Neural cell (in vitro differentiated cells): ENCODE results near the gene CEACAM6. TPM values are rescaled to one million over a fixed set of nuclear protein-coding genes. Genes with fewer than 3 reads are reported as not detected.

Experiments
- H2AFZ ChIP-seq: fragments of 200-600, 300-800 bp; sonication (generic), shearing (Covaris generic); 2 replicates; pipeline ENCODE4 v1.6.0; 2014; ENCODE audit warnings: low read depth, mild to moderate bottlenecking, antibody characterized with exemption, low read length, moderate library complexity
- H3F3A ChIP-seq: fragments of 200-600 bp; shearing (Covaris generic); 2 replicates; pipeline ENCODE4 v1.6.1; 2016; ENCODE audit warnings: mild to moderate bottlenecking, moderate library complexity, mixed read lengths, antibody characterized with exemption, low read length; ENCODE audit not compliant: insufficient read depth, poor library complexity, severe bottlenecking
- H3K27ac ChIP-seq: fragments of 200-600, 300-800 bp; sonication (generic), shearing (Covaris generic); 2 replicates; pipeline ENCODE4 v1.5.1; 2014; ENCODE audit warnings: mild to moderate bottlenecking, low read length, moderate library complexity
- H3K27me3 ChIP-seq: fragments of 300-800, 200-600 bp; sonication (generic), shearing (Covaris generic); 2 replicates; pipeline ENCODE4 v1.6.0; 2014; ENCODE audit warnings: mild to moderate bottlenecking, low read depth, low read length, moderate library complexity; ENCODE audit not compliant: insufficient read depth
- H3K36me3 ChIP-seq: fragments of 300-800, 200-600 bp; sonication (generic), shearing (Covaris generic); 2 replicates; pipeline ENCODE4 v1.5.1; 2014; ENCODE audit warnings: mild to moderate bottlenecking, antibody characterized with exemption, low read length, moderate library complexity; ENCODE audit not compliant: insufficient read depth
- H3K4me2 ChIP-seq: fragments of 300-800, 200-600 bp; sonication (generic), shearing (Covaris generic); 2 replicates; pipeline ENCODE4 v1.6.0; 2014; ENCODE audit warnings: mild to moderate bottlenecking, low read length
- H3K4me3 ChIP-seq: fragments of 300-800, 200-600 bp; sonication (generic), shearing (Covaris generic); 2 replicates; pipeline ENCODE4 v1.5.1; 2014; ENCODE audit warnings: mild to moderate bottlenecking, low read length, moderate library complexity
- H3K79me2 ChIP-seq: fragments of 200-600 bp; shearing (Covaris generic); replicated peaks from 2 replicates; pipeline ENCODE4 v1.6.0; 2014; ENCODE audit warnings: mild to moderate bottlenecking, low read length, moderate library complexity; ENCODE audit not compliant: insufficient read depth
- H3K9ac ChIP-seq: fragments of 300-800, 200-600 bp; sonication (generic), shearing (Covaris generic); 2 replicates; pipeline ENCODE4 v1.6.1; 2016; ENCODE audit warnings: mild to moderate bottlenecking, low read length, mixed read lengths
- H3K9me2 ChIP-seq: fragments of 200-600 bp; shearing (Covaris generic); 2 replicates; pipeline ENCODE4 v1.6.1; 2016; ENCODE audit warnings: mild to moderate bottlenecking, low read length, mixed read lengths; ENCODE audit not compliant: insufficient read depth
- H3K9me3 ChIP-seq: fragments of 200-600, 300-800 bp; sonication (generic), shearing (Covaris generic); 2 replicates; pipeline ENCODE4 v1.6.1; 2016; ENCODE audit warnings: mild to moderate bottlenecking, mixed run types, low read length, moderate library complexity, mixed read lengths
- H4K20me1 ChIP-seq: fragments of 200-600 bp; shearing (Covaris generic); 2 replicates; pipeline ENCODE4 v1.6.1; 2016; ENCODE audit warnings: mild to moderate bottlenecking, mixed run types; ENCODE audit not compliant: insufficient read depth
- CTCF ChIP-seq: fragments of 450-650 bp; IDR thresholded peaks from 2 replicates; pipeline ENCODE4 v1.5.1; 2014; ENCODE audit warnings: antibody characterized with exemption, mild to moderate bottlenecking, moderate library complexity; ENCODE audit not compliant: poor library complexity, severe bottlenecking
- EP300 ChIP-seq: fragments of 450-650 bp; conservative IDR thresholded peaks from 2 replicates; pipeline ENCODE4 v1.6.1; 2014; ENCODE audit warnings: antibody characterized with exemption, mild to moderate bottlenecking, moderate library complexity; ENCODE audit not compliant: poor library complexity, severe bottlenecking
- EZH2 ChIP-seq: fragments of 200-600, 300-800 bp; shearing (Covaris generic), sonication (generic); IDR thresholded peaks from 2 replicates; pipeline ENCODE4 v1.6.1; 2014; ENCODE audit warnings: antibody characterized with exemption, low read length, borderline replicate concordance, mild to moderate bottlenecking; ENCODE audit not compliant: insufficient read depth, poor library complexity, severe bottlenecking
- MXI1 ChIP-seq: fragments of 450-650 bp; conservative IDR thresholded peaks from 2 replicates; pipeline ENCODE4 v1.6.1; 2014; ENCODE audit warnings: antibody characterized with exemption, mild to moderate bottlenecking; ENCODE audit not compliant: poor library complexity, severe bottlenecking
- POLR2AphosphoS5 ChIP-seq: IDR thresholded peaks from 2 replicates; pipeline ENCODE4 v1.6.1; 2012
- RAD21 ChIP-seq: fragments of 450-650 bp; conservative IDR thresholded peaks from 2 replicates; pipeline ENCODE4 v1.6.1; 2014; ENCODE audit warnings: antibody characterized with exemption, mild to moderate bottlenecking, moderate library complexity
- REST ChIP-seq: IDR thresholded peaks from 2 replicates; pipeline ENCODE4 v1.6.1; 2012; ENCODE audit warnings: borderline replicate concordance
- SMC3 ChIP-seq: fragments of 450-650 bp; conservative IDR thresholded peaks from 2 replicates; pipeline ENCODE4 v1.6.1; 2014; ENCODE audit warnings: antibody characterized with exemption, mild to moderate bottlenecking, moderate library complexity; ENCODE audit not compliant: poor library complexity
- TAF1 ChIP-seq: IDR thresholded peaks from 2 replicates; pipeline ENCODE4 v1.6.1; 2012; ENCODE audit warnings: low read depth
- polyA plus RNA-seq: library from polyadenylated mRNA; depleted of rRNA; stranded (reverse); fragments of >200 nt; gene quantifications from 2 replicates; pipeline ENCODE4 v1.2.3, GENCODE V29; 2014

The CEACAM6 gene
- polyA plus RNA-seq, 1 donor from 2014 or later = not detected

GRCh38 chr19:41801792-41802211 is 46.5 kb downstream of the CEACAM6 start:
- Histone ChIP-seq H3K36me3 (no peaks in the 10 kb centered on the region), H3K4me2 (no peak overlapping the region), H3K79me2 (no peaks in the 10 kb centered on the region), H3K9me2 (no peaks in the 10 kb centered on the region), H3K9ac (no peak overlapping the region), H3K4me3 (no peak overlapping the region), H3K27ac (no peak overlapping the region), H3K27me3 (no peaks in the 10 kb centered on the region), H2AFZ (no peak overlapping the region), H4K20me1 (no peaks in the 10 kb centered on the region), H3F3A (no peaks in the 10 kb centered on the region), H3K9me3 (no peaks in the 10 kb centered on the region)
- TF ChIP-seq SMC3 (no peak), MXI1 (no peak)

- H3K4me2 ChIP-seq = no peak overlapping the region
- H4K20me1 ChIP-seq = no peaks in the 10 kb centered on the region
- no peaks in the 10 kb centered on the region for H3K9me3 ChIP-seq
- no peak overlapping the region for H3K4me3 ChIP-seq
- no peak overlapping the region for H3K9ac ChIP-seq
- H3F3A ChIP-seq = no peaks in the 10 kb centered on the region
- no peaks in the 10 kb centered on the region for H3K9me2 ChIP-seq
- no peaks in the 10 kb centered on the region for H3K36me3 ChIP-seq
- no peak overlapping the region for H2AFZ ChIP-seq
- no peak overlapping the region for H3K27ac ChIP-seq
- H3K79me2 ChIP-seq = no peaks in the 10 kb centered on the region
- H3K27me3 ChIP-seq = no peaks in the 10 kb centered on the region
- TF ChIP-seq SMC3 (no peak), EP300 (no peak), POLR2AphosphoS5 (no peak), CTCF (no peak), RAD21 (no peak), TAF1 (no peak), REST (no peak), MXI1 (no peak), EZH2 (no peak)
These were observed 47.4 kb downstream of the CEACAM6 start for GRCh38 chr19:41802770-41803169.

DNA sequence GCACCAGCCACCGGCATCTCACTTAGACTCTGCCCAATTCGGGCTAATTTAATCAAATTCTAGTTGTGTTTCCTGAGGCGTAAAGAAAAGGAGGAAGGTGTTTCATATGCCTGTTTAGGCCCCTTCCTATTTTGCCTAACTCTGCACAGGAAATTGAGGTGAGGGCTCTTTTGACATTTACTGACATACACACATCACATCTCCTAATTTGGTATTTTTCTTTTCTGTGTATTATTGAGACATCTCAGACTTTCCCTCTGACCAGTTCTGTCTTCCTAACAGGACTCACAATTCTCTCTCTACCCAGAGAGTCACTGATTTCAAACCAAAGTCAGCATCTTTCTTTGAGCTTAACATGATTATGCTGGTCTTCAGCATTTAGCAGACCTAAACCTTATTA is 49.0 kb downstream of the CEACAM6 start:
- Histone ChIP-seq H3K27me3 (no peaks in the 10 kb centered on the region), H4K20me1 (no peaks in the 10 kb centered on the region), H3K9me3 (no peaks in the 10 kb centered on the region), H3K9me2 (no peaks in the 10 kb centered on the region), H3K36me3 (no peaks in the 10 kb centered on the region), H3K4me2 (no peak overlapping the region), H3K9ac (no peak overlapping the region), H3F3A (no peaks in the 10 kb centered on the region), H2AFZ (no peak overlapping the region), H3K4me3 (no peak overlapping the region), H3K27ac (no peak overlapping the region), H3K79me2 (no peaks in the 10 kb centered on the region)
- TF ChIP-seq CTCF = no peak
- TF ChIP-seq RAD21 = no peak
- TF ChIP-seq SMC3 = no peak
- no peak for TF ChIP-seq MXI1
- no peak for TF ChIP-seq EZH2
- no peak for TF ChIP-seq TAF1
